GM21723 (cell line): Measurements from ENCODE around the gene CTAG1B.
"Not testable (repeated sequence)": the region's sequence is repeated elsewhere in the genome, so short reads cannot be mapped to it uniquely, and the experiment has no call there.

ENCODE experiments used
- ATAC-seq: cut with Tn5 transposase; IDR thresholded peaks from one replicate; pipeline ENCODE4 v1.9.1; 2021; ENCODE audit warnings: mild to moderate bottlenecking, moderate library complexity; ENCODE audit not compliant: unreplicated experiment

Gene CTAG1B

GRCh38 chrX:154590415-154590814 is 28.7 kb downstream of the CTAG1B start:
- not testable (repeated sequence) for ATAC-seq

- not testable (repeated sequence) for ATAC-seq
These were observed 34.4 kb downstream of the CTAG1B start, which contains the start of gene CTAG1A for GRCh38 chrX:154584585-154585183. Gene CTAG1A (plus strand): TSS chrX:154585133. CDS start chrX:154585207, 74 bp downstream.

GRCh38 chrX:154582994-154583393 is 36.1 kb downstream of the CTAG1B start:
- not testable (repeated sequence) for ATAC-seq

- not testable (repeated sequence) for ATAC-seq
These were observed 44.0 kb downstream of the CTAG1B start for GRCh38 chrX:154575076-154575475.

GRCh38 chrX:154573061-154573460 is 46.0 kb downstream of the CTAG1B start:
- ATAC-seq: not testable (repeated sequence)

GRCh38 chrX:154570361-154570760 is 48.7 kb downstream of the CTAG1B start:
- ATAC-seq: not testable (repeated sequence)
